Measurements from ENCODE around the gene TIFAB.
A peak's percentile ranks its signal among the peaks of the same experiment; 100 is the strongest.

TIFAB gene

DNA sequence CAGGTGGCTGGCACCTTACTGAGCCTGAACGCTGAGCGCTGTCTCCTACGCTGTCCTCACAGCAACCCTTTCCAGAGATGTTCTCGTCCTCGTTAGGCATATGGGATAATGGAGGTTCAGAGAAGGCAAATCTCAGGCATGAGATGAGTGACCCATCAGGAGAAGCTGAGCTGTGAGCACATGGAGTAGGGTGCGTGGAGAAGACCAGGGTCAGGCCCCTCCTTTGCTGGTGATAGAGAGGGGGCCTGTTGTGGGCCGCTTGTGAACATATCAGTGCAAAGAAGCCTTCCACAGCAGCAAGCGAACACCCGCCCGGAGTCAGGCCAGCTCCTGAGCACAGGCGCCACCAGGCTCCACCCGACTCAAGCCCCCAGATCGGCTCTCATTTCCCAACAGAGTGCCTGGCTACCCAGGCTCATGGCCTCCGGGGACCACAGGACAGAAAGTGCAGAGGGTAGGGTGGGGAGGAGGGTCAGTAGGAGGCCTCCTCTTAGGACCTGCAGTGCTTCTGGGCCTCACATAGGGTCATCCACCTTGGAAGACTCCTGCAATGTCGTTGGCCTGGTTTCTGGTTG, 15.0 kb upstream of the TIFAB start:
- Histone ChIP-seq H3K27ac (ENCODE audit: low read depth, low read length) (no peak overlapping the region), H3K9me3 (ENCODE audit: control insufficient read depth, insufficient read depth, low read length) (no peaks in the 10 kb centered on the region), H3K4me1 (ENCODE audit: control insufficient read depth, insufficient read depth, low read length) (peaks cover 17% of the 10 kb centered on the region; the same call in 1 of the 2 replicates), H3K36me3 (ENCODE audit: control insufficient read depth, insufficient read depth, low read length) (no peaks in the 10 kb centered on the region), H3K9ac (ENCODE audit: low read depth, low read length) (no peak overlapping the region), H3K4me3 (ENCODE audit: low read depth, low read length) (peak overlapping the region; percentile 49), H3K27me3 (ENCODE audit: control insufficient read depth, insufficient read depth, low read length) (peaks cover 98% of the 10 kb centered on the region)

DNA sequence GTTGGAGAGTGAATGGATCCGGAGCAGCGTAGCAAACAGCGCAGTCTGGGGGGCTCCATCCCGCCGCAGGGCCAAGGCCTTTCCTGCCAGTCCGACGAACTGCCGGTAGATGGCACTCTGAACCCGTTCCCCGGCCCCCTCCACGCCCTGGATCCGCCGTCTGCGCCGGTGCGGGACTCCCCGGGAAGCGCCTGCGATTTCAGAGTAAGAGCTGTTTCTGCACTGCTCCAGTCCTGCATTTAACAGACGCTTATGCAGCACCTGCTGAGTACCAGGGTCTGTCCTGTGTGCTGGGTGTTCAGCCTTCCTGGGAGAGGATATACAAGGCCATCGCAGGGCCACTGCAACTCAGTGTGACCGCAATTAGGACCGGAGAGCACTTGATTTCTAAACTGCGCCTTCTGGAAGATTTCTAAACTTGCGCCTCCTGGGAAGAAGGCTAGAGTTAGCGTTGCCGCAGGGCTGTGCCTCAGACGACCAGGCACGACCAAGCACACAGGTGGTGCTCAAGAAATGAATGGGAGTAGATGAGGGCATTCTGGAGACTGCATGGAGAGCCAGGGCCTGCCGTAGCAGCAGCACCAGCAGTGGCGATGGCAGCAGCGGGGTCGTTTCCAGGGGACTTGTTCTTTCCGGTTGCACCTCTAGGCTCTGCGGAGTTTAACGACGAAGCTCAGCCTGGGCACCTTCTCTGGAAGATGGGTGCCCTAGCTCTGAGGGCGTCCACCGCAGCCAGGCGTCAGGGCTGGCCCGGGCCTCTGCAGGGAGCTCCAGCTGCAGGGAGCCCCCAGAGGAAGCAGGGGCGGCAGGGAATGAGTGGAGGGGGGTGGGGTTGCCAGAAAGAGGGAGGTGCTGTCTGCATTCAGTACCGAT, 14.3 kb upstream of the TIFAB start:
- Histone ChIP-seq H3K9me3 (ENCODE audit: control insufficient read depth, insufficient read depth, low read length) (no peaks in the 10 kb centered on the region), H3K4me1 (ENCODE audit: control insufficient read depth, insufficient read depth, low read length) (peaks cover 17% of the 10 kb centered on the region; the same call in 1 of the 2 replicates), H3K9ac (ENCODE audit: low read depth, low read length) (no peak overlapping the region), H3K36me3 (ENCODE audit: control insufficient read depth, insufficient read depth, low read length) (no peaks in the 10 kb centered on the region), H3K27ac (ENCODE audit: low read depth, low read length) (no peak overlapping the region), H3K4me3 (ENCODE audit: low read depth, low read length) (peak overlapping the region; percentile 49), H3K27me3 (ENCODE audit: control insufficient read depth, insufficient read depth, low read length) (peaks cover 96% of the 10 kb centered on the region)

DNA sequence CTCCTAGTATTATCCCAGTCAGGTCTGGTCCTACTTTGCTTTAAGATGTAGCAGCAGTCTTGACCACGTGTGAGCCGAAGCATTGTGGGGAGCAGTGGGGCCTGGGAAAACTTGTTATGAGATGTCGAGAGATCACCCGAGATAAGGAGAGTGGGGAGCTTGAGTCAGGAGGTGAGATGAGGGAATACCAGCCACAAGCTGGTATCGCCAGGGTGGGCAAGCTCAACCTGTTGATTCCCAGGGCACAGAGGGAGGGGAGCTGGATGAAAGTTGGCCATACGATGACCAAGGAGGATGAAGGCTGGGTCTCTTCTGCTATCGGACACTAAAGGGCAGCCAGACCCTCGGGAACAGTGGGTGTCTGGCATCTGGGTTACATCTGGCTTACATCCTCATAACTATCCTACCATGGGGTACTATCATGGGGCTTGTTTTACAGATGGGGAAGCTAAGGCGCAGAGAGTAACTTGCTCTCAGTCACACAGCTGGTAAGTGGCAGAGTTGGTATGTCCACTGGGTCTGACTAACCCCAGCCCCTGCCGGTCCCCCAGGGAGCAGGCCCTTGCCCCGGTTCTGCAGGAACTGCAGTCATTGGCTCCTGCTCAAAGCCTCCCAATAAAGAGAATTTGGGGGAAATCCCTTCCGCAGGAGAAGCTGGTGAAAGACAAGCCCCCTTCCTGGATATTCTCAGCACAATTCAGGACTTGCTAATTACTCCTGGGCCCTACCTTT, 13.4 kb upstream of the TIFAB start:
- Histone ChIP-seq H3K9me3 (ENCODE audit: control insufficient read depth, insufficient read depth, low read length) (no peaks in the 10 kb centered on the region), H3K9ac (ENCODE audit: low read depth, low read length) (no peak overlapping the region), H3K4me1 (ENCODE audit: control insufficient read depth, insufficient read depth, low read length) (peaks cover 17% of the 10 kb centered on the region; the same call in 1 of the 2 replicates), H3K36me3 (ENCODE audit: control insufficient read depth, insufficient read depth, low read length) (no peaks in the 10 kb centered on the region), H3K4me3 (ENCODE audit: low read depth, low read length) (peak overlapping the region; percentile 15; the same call in 1 of the 2 replicates), H3K27me3 (ENCODE audit: control insufficient read depth, insufficient read depth, low read length) (peaks cover 96% of the 10 kb centered on the region), H3K27ac (ENCODE audit: low read depth, low read length) (no peak overlapping the region)

DNA sequence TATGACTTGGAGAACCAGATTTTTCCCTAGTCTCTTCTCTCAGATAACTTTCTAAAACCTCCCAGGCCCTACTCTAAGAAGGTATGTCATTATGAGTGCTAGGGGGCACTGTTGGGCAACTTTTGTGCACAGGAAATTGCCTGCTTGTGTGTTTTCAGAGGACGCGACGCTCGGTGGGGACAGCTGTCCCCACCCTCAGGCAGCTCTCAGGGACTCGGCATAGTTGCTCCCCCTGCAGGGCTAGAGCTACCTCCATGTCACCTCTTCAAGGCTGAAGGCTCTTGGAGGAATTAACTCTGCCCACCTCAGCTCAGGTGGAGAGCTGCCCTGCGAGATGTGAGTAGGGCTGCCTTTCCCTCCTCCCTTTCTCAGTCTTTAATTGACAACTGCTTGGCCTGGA, 10.2 kb upstream of the TIFAB start:
- Histone ChIP-seq H3K4me3 (ENCODE audit: low read depth, low read length) (no peak overlapping the region), H3K4me1 (ENCODE audit: control insufficient read depth, insufficient read depth, low read length) (peaks cover 16% of the 10 kb centered on the region; the same call in 1 of the 2 replicates), H3K9ac (ENCODE audit: low read depth, low read length) (no peak overlapping the region), H3K27me3 (ENCODE audit: control insufficient read depth, insufficient read depth, low read length) (peaks cover 86% of the 10 kb centered on the region), H3K27ac (ENCODE audit: low read depth, low read length) (no peak overlapping the region), H3K9me3 (ENCODE audit: control insufficient read depth, insufficient read depth, low read length) (no peaks in the 10 kb centered on the region), H3K36me3 (ENCODE audit: control insufficient read depth, insufficient read depth, low read length) (no peaks in the 10 kb centered on the region)

DNA sequence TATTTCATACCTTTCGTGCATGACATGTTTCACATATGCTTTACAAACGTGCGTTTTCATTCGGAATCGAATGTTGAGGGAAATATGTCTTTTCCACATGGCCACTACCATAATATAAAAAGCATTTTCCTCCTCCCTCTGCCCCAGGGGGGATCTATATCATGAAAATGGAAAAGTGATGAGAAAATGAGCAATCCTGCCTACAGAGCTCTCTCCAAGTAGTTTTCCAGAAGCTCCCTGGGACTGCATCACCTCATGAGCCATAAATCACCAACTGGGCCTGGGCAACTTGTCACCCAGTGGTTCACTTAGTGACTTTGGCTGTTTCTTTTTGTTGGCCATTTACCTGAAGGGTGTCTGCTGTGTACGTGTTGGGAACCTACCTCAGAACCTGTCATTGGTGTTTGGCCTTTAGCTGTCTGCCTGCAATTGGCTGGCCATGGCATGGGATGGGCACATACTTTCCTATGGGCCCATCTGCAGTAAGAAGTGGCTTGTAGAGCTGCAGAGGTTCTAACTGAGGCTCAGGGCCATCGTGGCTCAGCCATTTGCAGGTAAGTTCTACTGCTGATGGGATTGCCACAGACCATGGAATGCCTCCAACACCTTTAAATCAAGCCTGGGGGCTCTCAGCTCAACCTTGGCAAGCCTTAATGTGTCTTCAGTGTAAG, 9.5 kb upstream of the TIFAB start:
- no peak overlapping the region for H3K4me3 ChIP-seq (ENCODE audit: low read depth, low read length)
- H3K27ac ChIP-seq (ENCODE audit: low read depth, low read length), result no peak overlapping the region
- peaks cover 86% of the 10 kb centered on the region for H3K27me3 ChIP-seq (ENCODE audit: control insufficient read depth, insufficient read depth, low read length)
- no peaks in the 10 kb centered on the region for H3K36me3 ChIP-seq (ENCODE audit: control insufficient read depth, insufficient read depth, low read length)
- peaks cover 10% of the 10 kb centered on the region; the same call in 1 of the 2 replicates for H3K4me1 ChIP-seq (ENCODE audit: control insufficient read depth, insufficient read depth, low read length)
- no peak overlapping the region for H3K9ac ChIP-seq (ENCODE audit: low read depth, low read length)
- no peaks in the 10 kb centered on the region for H3K9me3 ChIP-seq (ENCODE audit: control insufficient read depth, insufficient read depth, low read length)

DNA sequence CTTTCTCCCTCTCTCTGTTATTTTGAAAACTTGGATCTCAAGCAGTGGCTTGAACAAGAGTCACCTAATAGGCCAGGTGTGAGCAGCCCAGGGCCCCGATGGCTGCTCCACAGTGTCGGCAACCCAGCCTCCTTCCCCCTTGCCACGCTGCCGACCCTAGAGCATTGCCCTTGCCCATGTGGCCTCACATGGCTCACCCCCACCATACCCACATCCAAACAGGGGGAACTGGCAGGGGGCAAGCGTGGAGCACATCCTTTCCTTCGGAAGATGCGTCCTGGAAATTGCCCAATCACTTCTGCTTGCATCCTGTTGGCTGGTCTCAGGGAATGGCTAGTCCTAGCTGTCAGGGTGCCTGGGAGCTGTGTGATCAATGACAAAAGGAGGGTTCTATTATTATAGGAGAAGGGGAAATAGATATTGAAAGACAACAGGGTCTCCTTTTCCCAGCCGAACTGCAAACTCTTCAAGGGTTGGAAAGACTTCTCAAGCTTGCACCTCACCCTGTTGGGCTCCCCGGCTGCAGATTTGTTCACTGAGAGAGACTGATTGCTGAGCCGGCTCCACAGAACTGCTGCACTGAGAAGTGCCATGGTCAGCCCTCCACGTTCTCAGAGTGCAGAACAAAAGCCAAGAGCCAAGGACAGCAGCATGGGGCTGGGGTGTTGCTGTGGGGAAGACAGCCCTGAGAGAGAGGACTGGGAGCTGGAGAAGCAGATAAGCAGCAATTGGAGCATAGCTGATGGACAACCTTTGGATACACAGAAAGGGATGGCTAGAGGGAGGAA, 8.3 kb upstream of the TIFAB start:
- H3K4me3 ChIP-seq (ENCODE audit: low read depth, low read length), result no peak overlapping the region
- peaks cover 80% of the 10 kb centered on the region for H3K27me3 ChIP-seq (ENCODE audit: control insufficient read depth, insufficient read depth, low read length)
- peaks cover under 1% of the 10 kb centered on the region; the same call in 1 of the 2 replicates for H3K4me1 ChIP-seq (ENCODE audit: control insufficient read depth, insufficient read depth, low read length)
- H3K36me3 ChIP-seq (ENCODE audit: control insufficient read depth, insufficient read depth, low read length), result no peaks in the 10 kb centered on the region
- H3K9ac ChIP-seq (ENCODE audit: low read depth, low read length), result no peak overlapping the region
- no peak overlapping the region for H3K27ac ChIP-seq (ENCODE audit: low read depth, low read length)
- H3K9me3 ChIP-seq (ENCODE audit: control insufficient read depth, insufficient read depth, low read length), result no peaks in the 10 kb centered on the region

DNA sequence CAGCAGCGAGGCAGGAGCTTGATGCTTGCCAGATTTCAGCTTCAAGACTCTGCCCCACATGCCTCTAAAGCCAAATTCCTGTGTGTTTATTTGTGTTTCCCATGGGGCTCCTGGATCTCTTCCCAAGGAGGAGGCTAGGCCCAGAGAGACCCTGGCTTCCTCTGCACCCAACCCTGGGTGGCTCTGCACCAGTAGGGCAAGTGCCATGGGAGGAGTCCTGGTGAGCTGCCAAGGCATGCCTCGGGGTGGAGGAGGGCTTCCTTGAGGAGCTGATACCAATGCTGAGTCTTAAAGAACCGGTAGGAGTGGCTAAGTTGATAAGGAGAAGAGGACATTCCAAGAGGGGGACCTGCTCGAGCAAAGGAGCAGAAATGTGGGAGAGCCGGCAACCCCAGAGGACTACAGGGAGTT, 6.8 kb upstream of the TIFAB start:
- Histone ChIP-seq H3K27ac (ENCODE audit: low read depth, low read length) (no peak overlapping the region), H3K9me3 (ENCODE audit: control insufficient read depth, insufficient read depth, low read length) (no peaks in the 10 kb centered on the region), H3K9ac (ENCODE audit: low read depth, low read length) (no peak overlapping the region), H3K4me3 (ENCODE audit: low read depth, low read length) (no peak overlapping the region), H3K27me3 (ENCODE audit: control insufficient read depth, insufficient read depth, low read length) (peaks cover 65% of the 10 kb centered on the region), H3K4me1 (ENCODE audit: control insufficient read depth, insufficient read depth, low read length) (no peaks in the 10 kb centered on the region), H3K36me3 (ENCODE audit: control insufficient read depth, insufficient read depth, low read length) (no peaks in the 10 kb centered on the region)

DNA sequence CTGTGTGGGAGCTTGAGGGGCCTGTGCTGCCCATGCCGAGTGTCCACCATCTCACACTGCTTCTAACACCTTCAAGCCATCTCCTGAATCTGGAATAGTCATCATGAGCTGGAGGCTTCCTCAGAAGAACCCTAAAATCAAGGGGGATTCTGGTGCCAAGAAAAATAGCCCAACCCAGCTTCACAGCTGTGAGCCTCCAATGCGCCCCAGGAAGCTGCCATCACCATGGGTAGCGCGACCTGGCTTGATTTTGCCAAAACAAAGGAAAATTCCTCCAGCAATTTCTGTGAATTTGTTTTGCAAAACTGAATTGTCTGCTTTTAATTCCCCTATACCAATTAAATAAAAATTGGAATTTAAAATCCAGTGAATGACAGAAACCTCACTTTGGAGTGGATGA, 6.2 kb upstream of the TIFAB start:
- no peaks in the 10 kb centered on the region for H3K4me1 ChIP-seq (ENCODE audit: control insufficient read depth, insufficient read depth, low read length)
- peaks cover 60% of the 10 kb centered on the region for H3K27me3 ChIP-seq (ENCODE audit: control insufficient read depth, insufficient read depth, low read length)
- no peak overlapping the region for H3K9ac ChIP-seq (ENCODE audit: low read depth, low read length)
- no peaks in the 10 kb centered on the region for H3K36me3 ChIP-seq (ENCODE audit: control insufficient read depth, insufficient read depth, low read length)
- no peak overlapping the region for H3K4me3 ChIP-seq (ENCODE audit: low read depth, low read length)
- no peaks in the 10 kb centered on the region for H3K9me3 ChIP-seq (ENCODE audit: control insufficient read depth, insufficient read depth, low read length)
- no peak overlapping the region for H3K27ac ChIP-seq (ENCODE audit: low read depth, low read length)

DNA sequence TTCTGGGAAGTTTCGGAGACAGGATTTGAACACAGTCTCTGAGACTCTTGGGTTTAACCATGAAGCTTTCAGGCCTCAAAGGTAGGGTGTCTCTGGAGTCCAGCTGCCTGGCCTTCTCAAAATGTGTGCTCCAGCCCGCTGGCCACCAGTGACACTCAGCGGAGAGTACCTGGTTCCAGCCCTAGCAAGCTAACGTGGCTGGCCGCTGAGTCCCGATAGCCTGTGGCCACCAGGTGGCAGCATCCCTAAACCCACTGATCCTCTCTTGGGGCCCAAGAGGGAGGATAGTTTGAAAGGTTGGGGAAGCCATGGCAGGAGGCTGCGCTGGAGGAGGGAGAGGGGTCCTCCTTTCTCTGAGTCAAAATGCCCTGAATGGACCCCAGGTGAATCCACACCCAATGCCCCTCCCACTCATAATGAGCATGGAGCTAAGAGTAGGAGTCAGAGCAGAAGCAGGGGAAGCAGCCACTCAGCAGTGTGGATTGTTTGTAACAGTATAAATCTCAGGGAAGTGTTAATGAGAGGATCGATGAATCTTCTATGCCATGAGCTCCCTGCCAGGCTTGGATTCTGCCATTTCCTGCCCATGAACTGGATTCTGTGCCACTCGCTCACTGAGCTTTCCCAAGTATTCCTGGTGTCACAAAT, 5.4 kb upstream of the TIFAB start:
- Histone ChIP-seq H3K9ac (ENCODE audit: low read depth, low read length) (no peak overlapping the region), H3K36me3 (ENCODE audit: control insufficient read depth, insufficient read depth, low read length) (no peaks in the 10 kb centered on the region), H3K4me1 (ENCODE audit: control insufficient read depth, insufficient read depth, low read length) (no peaks in the 10 kb centered on the region), H3K4me3 (ENCODE audit: low read depth, low read length) (no peak overlapping the region), H3K27me3 (ENCODE audit: control insufficient read depth, insufficient read depth, low read length) (peaks cover 52% of the 10 kb centered on the region), H3K9me3 (ENCODE audit: control insufficient read depth, insufficient read depth, low read length) (no peaks in the 10 kb centered on the region), H3K27ac (ENCODE audit: low read depth, low read length) (no peak overlapping the region)
